ENCODE results near the gene SLC36A4. TPM values are rescaled to one million over a fixed set of nuclear protein-coding genes. Genes with fewer than 3 reads are reported as not detected.

The SLC36A4 gene
- total RNA-seq, 1 experiment from 2014 or later, result 28.2 TPM

DNA sequence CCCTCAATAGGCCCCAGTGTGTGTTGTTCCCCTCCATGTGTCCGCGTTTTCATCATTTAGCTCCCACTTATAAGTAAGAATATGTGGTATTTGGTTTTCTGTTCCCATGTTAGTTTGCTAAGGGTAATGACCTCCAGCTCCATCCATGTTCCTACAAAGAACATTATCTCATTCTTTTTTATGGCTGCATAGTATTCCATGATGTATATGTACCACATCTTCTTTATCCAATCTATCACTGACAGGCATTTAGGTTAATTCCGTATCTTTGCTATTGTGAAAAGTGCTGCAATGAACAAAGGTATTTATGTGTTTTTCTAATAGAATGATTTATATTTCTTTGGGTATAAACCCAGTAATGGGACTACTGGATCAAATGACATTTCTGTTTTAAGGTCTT lies 42.1 kb downstream of the SLC36A4 start:
- TF ChIP-seq, protein P1, sequence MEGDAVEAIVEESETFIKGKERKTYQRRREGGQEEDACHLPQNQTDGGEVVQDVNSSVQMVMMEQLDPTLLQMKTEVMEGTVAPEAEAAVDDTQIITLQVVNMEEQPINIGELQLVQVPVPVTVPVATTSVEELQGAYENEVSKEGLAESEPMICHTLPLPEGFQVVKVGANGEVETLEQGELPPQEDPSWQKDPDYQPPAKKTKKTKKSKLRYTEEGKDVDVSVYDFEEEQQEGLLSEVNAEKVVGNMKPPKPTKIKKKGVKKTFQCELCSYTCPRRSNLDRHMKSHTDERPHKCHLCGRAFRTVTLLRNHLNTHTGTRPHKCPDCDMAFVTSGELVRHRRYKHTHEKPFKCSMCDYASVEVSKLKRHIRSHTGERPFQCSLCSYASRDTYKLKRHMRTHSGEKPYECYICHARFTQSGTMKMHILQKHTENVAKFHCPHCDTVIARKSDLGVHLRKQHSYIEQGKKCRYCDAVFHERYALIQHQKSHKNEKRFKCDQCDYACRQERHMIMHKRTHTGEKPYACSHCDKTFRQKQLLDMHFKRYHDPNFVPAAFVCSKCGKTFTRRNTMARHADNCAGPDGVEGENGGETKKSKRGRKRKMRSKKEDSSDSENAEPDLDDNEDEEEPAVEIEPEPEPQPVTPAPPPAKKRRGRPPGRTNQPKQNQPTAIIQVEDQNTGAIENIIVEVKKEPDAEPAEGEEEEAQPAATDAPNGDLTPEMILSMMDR (conservative IDR thresholded peaks at IDR 0.05; ENCODE audit: low read depth, low read length), result no peak
- TF ChIP-seq EZH2 (IDR thresholded peaks at IDR 0.05; ENCODE audit: borderline replicate concordance, low read depth, low read length, poor library complexity, severe bottlenecking), result no peak
- Histone ChIP-seq H3K4me3 (ENCODE audit: low read depth, low read length, poor library complexity, severe bottlenecking) (no peak overlapping the region), H3K27ac (ENCODE audit: low read depth, low read length, poor library complexity, severe bottlenecking) (no peak overlapping the region), H3K27me3 (replicated peaks; ENCODE audit: insufficient read depth, low read depth, low read length, poor library complexity) (no peaks in the 10 kb centered on the region), H3K4me1 (ENCODE audit: insufficient read depth, low read length, poor library complexity, severe bottlenecking) (no peaks in the 10 kb centered on the region), H3K36me3 (ENCODE audit: insufficient read depth, low read length, poor library complexity, severe bottlenecking) (no peaks in the 10 kb centered on the region), H3K9me3 (ENCODE audit: low read depth, low read length, poor library complexity, severe bottlenecking) (no peaks in the 10 kb centered on the region)
- DNase-seq (ENCODE audit: low spot score), result no peak
- POLR2A ChIA-PET (ENCODE audit: low non-redundant PET), result no interaction called here
- CTCF ChIA-PET, result no interaction called here
- no TSS peak for BruUV-seq (replicated peaks)
- intact Hi-C loops (cut with micrococcal nuclease; ENCODE audit: unreplicated experiment), result no loop called here

GRCh38 chr11:93145390-93145915 lies 52.3 kb downstream of the SLC36A4 start:
- Histone ChIP-seq H3K4me1 (ENCODE audit: insufficient read depth, low read length, poor library complexity, severe bottlenecking) (no peaks in the 10 kb centered on the region), H3K36me3 (ENCODE audit: insufficient read depth, low read length, poor library complexity, severe bottlenecking) (no peaks in the 10 kb centered on the region), H3K27me3 (replicated peaks; ENCODE audit: insufficient read depth, low read depth, low read length, poor library complexity) (no peaks in the 10 kb centered on the region), H3K9me3 (ENCODE audit: low read depth, low read length, poor library complexity, severe bottlenecking) (no peaks in the 10 kb centered on the region), H3K4me3 (ENCODE audit: low read depth, low read length, poor library complexity, severe bottlenecking) (no peak overlapping the region), H3K27ac (ENCODE audit: low read depth, low read length, poor library complexity, severe bottlenecking) (no peak overlapping the region)
- no peak for TF ChIP-seq EZH2 (IDR thresholded peaks at IDR 0.05; ENCODE audit: borderline replicate concordance, low read depth, low read length, poor library complexity, severe bottlenecking)
- TF ChIP-seq, protein P1 (conservative IDR thresholded peaks at IDR 0.05; ENCODE audit: low read depth, low read length), result no peak
- ChIA-PET CTCF (no interaction called here), POLR2A (ENCODE audit: low non-redundant PET) (no interaction called here)
- no peak for DNase-seq (ENCODE audit: low spot score)
- intact Hi-C loops (cut with micrococcal nuclease; ENCODE audit: unreplicated experiment), result no loop called here
- no TSS peak for BruUV-seq (replicated peaks)

- no peak for TF ChIP-seq EZH2 (IDR thresholded peaks at IDR 0.05; ENCODE audit: borderline replicate concordance, low read depth, low read length, poor library complexity, severe bottlenecking)
- TF ChIP-seq, protein P1 (conservative IDR thresholded peaks at IDR 0.05; ENCODE audit: low read depth, low read length), result no peak
- Histone ChIP-seq H3K36me3 (ENCODE audit: insufficient read depth, low read length, poor library complexity, severe bottlenecking) (no peaks in the 10 kb centered on the region), H3K4me1 (ENCODE audit: insufficient read depth, low read length, poor library complexity, severe bottlenecking) (no peaks in the 10 kb centered on the region), H3K27me3 (replicated peaks; ENCODE audit: insufficient read depth, low read depth, low read length, poor library complexity) (no peaks in the 10 kb centered on the region), H3K9me3 (ENCODE audit: low read depth, low read length, poor library complexity, severe bottlenecking) (no peaks in the 10 kb centered on the region), H3K4me3 (ENCODE audit: low read depth, low read length, poor library complexity, severe bottlenecking) (no peak overlapping the region), H3K27ac (ENCODE audit: low read depth, low read length, poor library complexity, severe bottlenecking) (no peak overlapping the region)
- intact Hi-C loops (cut with micrococcal nuclease; ENCODE audit: unreplicated experiment), result no loop called here
- CTCF ChIA-PET, result no interaction called here
- DNase-seq (ENCODE audit: low spot score), result no peak
- POLR2A ChIA-PET (ENCODE audit: low non-redundant PET), result no interaction called here
- BruUV-seq (replicated peaks), result no TSS peak
These were observed 54.0 kb downstream of the SLC36A4 start for GRCh38 chr11:93143800-93144199.

All from A673 (cell line).